Central memory CD8-positive, alpha-beta T cell (primary cell): ENCODE measurements around the gene MAML2.

Experiments
- ATAC-seq: fragments of 150-1000 bp; cut with Tn5 transposase; replicated peaks from 2 replicates; pipeline ENCODE4 v1.10.0; 2022; ENCODE audit warnings: mild to moderate bottlenecking, moderate FRiP score, moderate number of reproducible peaks; ENCODE audit not compliant: poor library complexity, severe bottlenecking; ENCODE audit errors: extremely low read depth
- DNase-seq, 2 donors: peaks; one replicate each; pipeline ENCODE4 v3.0.0; 2021; ENCODE audit warnings: low spot score in 2 of 2
- H3K27ac Mint-ChIP-seq: one replicate; pipeline ENCODE4 v1.8.0; 2022; ENCODE audit warnings: low read depth, mild to moderate bottlenecking, moderate library complexity, mixed read lengths
- H3K27me3 Mint-ChIP-seq: one replicate; pipeline ENCODE4 v1.8.0; 2022; ENCODE audit warnings: mixed read lengths
- H3K36me3 Mint-ChIP-seq: one replicate; pipeline ENCODE4 v1.8.0; 2022; ENCODE audit warnings: mild to moderate bottlenecking, moderate library complexity, mixed read lengths; ENCODE audit not compliant: insufficient read depth
- H3K4me1 Mint-ChIP-seq: one replicate; pipeline ENCODE4 v1.8.0; 2022; ENCODE audit warnings: mixed read lengths
- H3K4me3 Mint-ChIP-seq: one replicate; pipeline ENCODE4 v1.8.0; 2022; ENCODE audit warnings: mild to moderate bottlenecking, moderate library complexity, mixed read lengths
- H3K9me3 Mint-ChIP-seq: one replicate; pipeline ENCODE4 v1.8.0; 2022; ENCODE audit warnings: mixed read lengths

Gene MAML2

GRCh38 chr11:96309016-96309642, 33.9 kb downstream of the MAML2 start:
- Mint-ChIP-seq H3K27ac (peak overlapping the region; percentile 75), H3K4me1 (peaks cover 32% of the 10 kb centered on the region), H3K36me3 (no peaks in the 10 kb centered on the region), H3K27me3 (no peaks in the 10 kb centered on the region), H3K4me3 (no peak overlapping the region), H3K9me3 (no peaks in the 10 kb centered on the region)
- DNase-seq (no peak), ATAC-seq (no peak)

- H3K36me3 Mint-ChIP-seq = no peaks in the 10 kb centered on the region
- DNase-seq = no peak
- H3K4me1 Mint-ChIP-seq = peaks cover 36% of the 10 kb centered on the region
- no peaks in the 10 kb centered on the region for H3K27me3 Mint-ChIP-seq
- H3K4me3 Mint-ChIP-seq = no peak overlapping the region
- no peak for ATAC-seq
- no peaks in the 10 kb centered on the region for H3K9me3 Mint-ChIP-seq
- H3K27ac Mint-ChIP-seq = no peak overlapping the region
These were observed 35.2 kb downstream of the MAML2 start for GRCh38 chr11:96307776-96308140.

GRCh38 chr11:96306933-96307775, 35.8 kb downstream of the MAML2 start:
- no peak for DNase-seq
- no peak overlapping the region for H3K4me3 Mint-ChIP-seq
- no peak for ATAC-seq
- H3K4me1 Mint-ChIP-seq = peaks cover 36% of the 10 kb centered on the region
- no peak overlapping the region for H3K27ac Mint-ChIP-seq
- no peaks in the 10 kb centered on the region for H3K27me3 Mint-ChIP-seq
- peaks cover 3% of the 10 kb centered on the region for H3K36me3 Mint-ChIP-seq
- no peaks in the 10 kb centered on the region for H3K9me3 Mint-ChIP-seq

- DNase-seq (no peak), ATAC-seq (no peak)
- H3K27ac Mint-ChIP-seq = no peak overlapping the region
- H3K9me3 Mint-ChIP-seq = no peaks in the 10 kb centered on the region
- H3K4me3 Mint-ChIP-seq = no peak overlapping the region
- peaks cover 36% of the 10 kb centered on the region for H3K4me1 Mint-ChIP-seq
- no peaks in the 10 kb centered on the region for H3K27me3 Mint-ChIP-seq
- H3K36me3 Mint-ChIP-seq = peaks cover 3% of the 10 kb centered on the region
These were observed 36.4 kb downstream of the MAML2 start for GRCh38 chr11:96306600-96306932.

- H3K27ac Mint-ChIP-seq = no peak overlapping the region
- ATAC-seq (no peak), DNase-seq (no peak)
- H3K27me3 Mint-ChIP-seq = no peaks in the 10 kb centered on the region
- no peaks in the 10 kb centered on the region for H3K9me3 Mint-ChIP-seq
- peaks cover 37% of the 10 kb centered on the region for H3K4me1 Mint-ChIP-seq
- H3K4me3 Mint-ChIP-seq = no peak overlapping the region
- peaks cover 3% of the 10 kb centered on the region for H3K36me3 Mint-ChIP-seq
These were observed 36.9 kb downstream of the MAML2 start for GRCh38 chr11:96306071-96306470.

- DNase-seq = no peak
- H3K4me1 Mint-ChIP-seq = peaks cover 38% of the 10 kb centered on the region
- H3K36me3 Mint-ChIP-seq = peaks cover 3% of the 10 kb centered on the region
- no peaks in the 10 kb centered on the region for H3K27me3 Mint-ChIP-seq
- ATAC-seq = no peak
- no peak overlapping the region for H3K27ac Mint-ChIP-seq
- no peaks in the 10 kb centered on the region for H3K9me3 Mint-ChIP-seq
- no peak overlapping the region for H3K4me3 Mint-ChIP-seq
These were observed 39.0 kb downstream of the MAML2 start for GRCh38 chr11:96303980-96304379.

- Mint-ChIP-seq H3K4me1 (peaks cover 37% of the 10 kb centered on the region), H3K9me3 (no peaks in the 10 kb centered on the region), H3K36me3 (peaks cover 3% of the 10 kb centered on the region), H3K27me3 (no peaks in the 10 kb centered on the region), H3K4me3 (no peak overlapping the region), H3K27ac (no peak overlapping the region)
- DNase-seq = no peak
- no peak for ATAC-seq
These were observed 39.9 kb downstream of the MAML2 start for GRCh38 chr11:96303064-96303463.

- DNase-seq = no peak
- Mint-ChIP-seq H3K27ac (no peak overlapping the region), H3K4me1 (peaks cover 28% of the 10 kb centered on the region)
These were observed 41.2 kb downstream of the MAML2 start for GRCh38 chr11:96301818-96302217.

GRCh38 chr11:96299155-96299888, 43.7 kb downstream of the MAML2 start:
- Mint-ChIP-seq H3K36me3 (peaks cover 3% of the 10 kb centered on the region), H3K27ac (no peak overlapping the region), H3K4me1 (peaks cover 35% of the 10 kb centered on the region)

More at GRCh38 chr11:96301818-96302217, 41.2 kb downstream of the MAML2 start:
- no peaks in the 10 kb centered on the region for H3K27me3 Mint-ChIP-seq
- H3K9me3 Mint-ChIP-seq = no peaks in the 10 kb centered on the region
- H3K4me3 Mint-ChIP-seq = no peak overlapping the region
- H3K36me3 Mint-ChIP-seq = peaks cover 3% of the 10 kb centered on the region
- ATAC-seq = no peak

GRCh38 chr11:96295369-96295768, 47.6 kb downstream of the MAML2 start:
- H3K36me3 Mint-ChIP-seq = no peaks in the 10 kb centered on the region
- H3K27ac Mint-ChIP-seq = no peak overlapping the region
- H3K4me3 Mint-ChIP-seq = no peak overlapping the region
- DNase-seq (no peak), ATAC-seq (no peak)
- no peaks in the 10 kb centered on the region for H3K9me3 Mint-ChIP-seq
- H3K27me3 Mint-ChIP-seq = no peaks in the 10 kb centered on the region
- H3K4me1 Mint-ChIP-seq = peaks cover 52% of the 10 kb centered on the region

More at GRCh38 chr11:96299155-96299888, 43.7 kb downstream of the MAML2 start:
- no peak overlapping the region for H3K4me3 Mint-ChIP-seq
- H3K9me3 Mint-ChIP-seq = no peaks in the 10 kb centered on the region
- no peaks in the 10 kb centered on the region for H3K27me3 Mint-ChIP-seq
- DNase-seq = no peak
- ATAC-seq = no peak

- H3K36me3 Mint-ChIP-seq = no peaks in the 10 kb centered on the region
- ATAC-seq = no peak
- no peak for DNase-seq
- H3K27ac Mint-ChIP-seq = no peak overlapping the region
- no peaks in the 10 kb centered on the region for H3K27me3 Mint-ChIP-seq
- no peak overlapping the region for H3K4me3 Mint-ChIP-seq
- peaks cover 43% of the 10 kb centered on the region for H3K4me1 Mint-ChIP-seq
- no peaks in the 10 kb centered on the region for H3K9me3 Mint-ChIP-seq
These were observed 48.7 kb downstream of the MAML2 start for GRCh38 chr11:96294289-96294688.

GRCh38 chr11:96293598-96294021, 49.4 kb downstream of the MAML2 start:
- Mint-ChIP-seq H3K27me3 (no peaks in the 10 kb centered on the region), H3K27ac (peak overlapping the region; percentile 21), H3K9me3 (no peaks in the 10 kb centered on the region), H3K4me1 (peaks cover 43% of the 10 kb centered on the region), H3K36me3 (no peaks in the 10 kb centered on the region), H3K4me3 (peak overlapping the region; percentile 36)
- no peak for DNase-seq
- ATAC-seq = no peak
